Heart left ventricle (tissue), 16 donors: Measurements from ENCODE around the gene SORL1. TPM values are rescaled to one million over a fixed set of nuclear protein-coding genes. Genes with fewer than 3 reads are reported as not detected.

Experiments used
- ATAC-seq, 4 donors: fragments of 200-7000 bp; cut with Tn5 transposase; one replicate each; pipeline ENCODE4 v1.9.1; 2020 to 2022; ENCODE audit warnings: moderate library complexity in 4 of 4, mild to moderate bottlenecking in 3 of 4, moderate number of reproducible peaks in 1 of 4
- DNase-seq, 5 donors: peaks; one replicate each; pipeline ENCODE4 v3.0.0-alpha.2; 2020
- H3K27ac ChIP-seq, 12 donors: fragments of 200-600 bp; sonication (generic) in 4 of 12; one replicate each; pipeline versions ENCODE4 v1.5.0 to v1.8.0; 2016 to 2022; ENCODE audit warnings: mild to moderate bottlenecking in 2 of 12
- H3K27me3 ChIP-seq, 9 donors: fragments of 200-600 bp; sonication (generic) in 2 of 9; one replicate each; pipeline versions ENCODE4 v1.5.1 to v1.8.0; 2016 to 2022; ENCODE audit warnings: mild to moderate bottlenecking in 3 of 9
- H3K36me3 ChIP-seq, 9 donors: fragments of 200-600 bp; sonication (generic) in 2 of 9; one replicate each; pipeline versions ENCODE4 v1.5.0 to v1.8.0; 2018 to 2022; ENCODE audit warnings: mild to moderate bottlenecking in 2 of 9
- H3K4me1 ChIP-seq, 12 donors: fragments of 200-600 bp; sonication (generic) in 4 of 12; one replicate each; pipeline versions ENCODE4 v1.5.0 to v1.8.0; 2016 to 2022; ENCODE audit warnings: mild to moderate bottlenecking in 3 of 12
- H3K4me3 ChIP-seq, 12 donors: fragments of 200-600 bp; sonication (generic) in 4 of 12; one replicate each; pipeline versions ENCODE4 v1.5.0 to v1.8.0; 2017 to 2022; ENCODE audit warnings: mild to moderate bottlenecking in 9 of 12, moderate library complexity in 4 of 12
- H3K9me3 ChIP-seq, 12 donors: fragments of 200-600 bp; sonication (generic) in 4 of 12; one replicate each; pipeline versions ENCODE4 v1.5.0 to v1.8.0; 2016 to 2022; ENCODE audit warnings: mild to moderate bottlenecking in 1 of 12
- POLR2A ChIP-seq, 2 donors: fragments of 450-650 bp; IDR thresholded peaks; one replicate each; pipeline ENCODE4 v1.6.1; 2017; ENCODE audit warnings: antibody characterized with exemption in 2 of 2, mild to moderate bottlenecking in 2 of 2, moderate library complexity in 2 of 2
- WGBS, 4 donors: extraction: QIAGEN DNeasy Blood & Tissue Kit in 2 of 4; methylation state at CpG; one replicate each; pipeline versions ENCODE4 v1.1.5 to v1.1.7; 2013 to 2018; 5-methylcytosine and 5-hydroxymethylcytosine counted together
- intact Hi-C, 10 donors: fragments of 100-400 bp; cut with DNase I; formaldehyde crosslinking; loops; one replicate each; pipeline versions ENCODE4 v1.11.1 to v1.14.2; 2022
- polyA plus RNA-seq, 2 donors: library from polyadenylated mRNA; stranded (reverse); fragments of 200-250 nt; gene quantifications; one replicate each; pipeline ENCODE4 v1.2.3, GENCODE V29; 2013
- total RNA-seq, 9 donors: library from RNA; depleted of rRNA in 2 of 9; stranded (reverse); fragments of >200 nt in 2 of 9; fragmentation: NEBNext Ultra II Directional in 3 of 9; extraction: Animal tissue kit (Norgen Biotek cat#: 25700) in 3 of 9; gene quantifications; one replicate each; pipeline versions ENCODE4 v1.1.0 to v1.2.4, GENCODE V29; 2016 to 2023
- TF ChIP-seq, protein P1 (sequence below), 12 donors: fragments of 200-600 bp; sonication (generic) in 4 of 12; IDR thresholded peaks; one replicate each; pipeline versions ENCODE4 v1.5.0 to v1.8.0; 2018 to 2022; ENCODE audit warnings: antibody characterized with exemption in 12 of 12, mild to moderate bottlenecking in 5 of 12
- donor health status: ischemic (EF 13 %, LVEDD 7.1; RV severe dilation, severe dysfunction).
- donor health status: healthy with polysubstance abuse.
- donor health status: DM: no; HTN: yes; CAD: no.
- donor health status: DM: no; HTN: no; CAD: no.
- donor health status: ischemic (EF 25% LVEDD 6.9; RV normal size, moderate dysfunction).
- donor health status: ischemic (EF 25% LVEDD 5.7; RV mildly dilated, moderate dysfunction).
- donor health status: healthy.
- donor health status: DM: yes; HTN: yes; CAD: no.
- donor health status: ischemic (EF 35%, LVEDD 5.7; RV mildly dilated, moderate dysfunction).
- donor health status: nonischemic (EF 11% LVEDD 7.7; RV severe dilation, severe dysfunction).
- donor health status: DM: yes; HTN: yes; CAD: no.
- donor health status: PGD.
- donor health status: ischemic (EF 29% LVEDD 5.4; RV normal size, mild dysfunction).
- donor health status: nonischemic (EF 23%, LVEDD 6.1; RV moderate dilation, normal function).

The SORL1 gene
- total and polyA plus RNA-seq, 11 donors: 0.72 to 20.5 (median 5.2) TPM

DNA sequence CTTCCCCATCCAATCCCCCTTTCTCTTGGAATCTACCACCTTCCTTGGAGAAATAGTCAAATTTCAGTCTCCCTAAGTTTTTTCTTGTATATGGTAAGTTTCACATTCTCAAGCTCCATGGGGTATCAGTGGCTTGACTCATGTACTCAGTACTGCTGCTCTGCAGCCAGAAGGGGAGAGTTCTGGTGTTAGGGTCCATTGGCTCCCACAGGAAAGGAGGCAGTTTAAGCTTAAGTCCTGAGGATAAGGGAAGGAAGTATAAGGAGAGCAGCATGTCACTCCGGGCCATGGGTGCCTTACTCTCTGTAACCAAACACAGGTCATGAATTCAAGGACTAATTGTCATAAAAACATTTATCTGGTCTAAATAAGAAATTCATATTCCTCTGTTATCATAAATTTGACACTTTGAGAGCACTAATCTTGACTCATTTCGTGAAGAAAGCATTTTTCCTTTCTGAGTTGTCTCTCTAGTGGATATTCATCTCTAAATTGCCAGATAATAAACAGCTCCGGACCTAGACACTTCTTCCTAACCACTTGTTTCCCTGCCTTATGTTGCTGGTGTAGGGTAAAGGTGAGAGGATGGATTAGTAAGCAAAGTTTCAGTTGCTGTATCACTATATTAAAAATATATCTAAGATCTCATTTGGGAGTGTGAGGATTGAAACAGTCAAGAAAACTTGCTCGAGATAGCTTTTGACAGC, 20.1 kb upstream of the SORL1 start:
- no peaks in the 10 kb centered on the region for H3K36me3 ChIP-seq
- WGBS, 4 donors: 78 to 85% (median 82%) methylated on average over 4 of the region's 4 CpGs
- no peak for ATAC-seq
- no peaks in the 10 kb centered on the region for H3K27me3 ChIP-seq
- intact Hi-C loops: no loop called here
- DNase-seq: no peak
- no peak overlapping the region for H3K27ac ChIP-seq
- no peaks in the 10 kb centered on the region for H3K9me3 ChIP-seq
- TF ChIP-seq, protein P1, sequence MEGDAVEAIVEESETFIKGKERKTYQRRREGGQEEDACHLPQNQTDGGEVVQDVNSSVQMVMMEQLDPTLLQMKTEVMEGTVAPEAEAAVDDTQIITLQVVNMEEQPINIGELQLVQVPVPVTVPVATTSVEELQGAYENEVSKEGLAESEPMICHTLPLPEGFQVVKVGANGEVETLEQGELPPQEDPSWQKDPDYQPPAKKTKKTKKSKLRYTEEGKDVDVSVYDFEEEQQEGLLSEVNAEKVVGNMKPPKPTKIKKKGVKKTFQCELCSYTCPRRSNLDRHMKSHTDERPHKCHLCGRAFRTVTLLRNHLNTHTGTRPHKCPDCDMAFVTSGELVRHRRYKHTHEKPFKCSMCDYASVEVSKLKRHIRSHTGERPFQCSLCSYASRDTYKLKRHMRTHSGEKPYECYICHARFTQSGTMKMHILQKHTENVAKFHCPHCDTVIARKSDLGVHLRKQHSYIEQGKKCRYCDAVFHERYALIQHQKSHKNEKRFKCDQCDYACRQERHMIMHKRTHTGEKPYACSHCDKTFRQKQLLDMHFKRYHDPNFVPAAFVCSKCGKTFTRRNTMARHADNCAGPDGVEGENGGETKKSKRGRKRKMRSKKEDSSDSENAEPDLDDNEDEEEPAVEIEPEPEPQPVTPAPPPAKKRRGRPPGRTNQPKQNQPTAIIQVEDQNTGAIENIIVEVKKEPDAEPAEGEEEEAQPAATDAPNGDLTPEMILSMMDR (IDR thresholded peaks at IDR 0.05): no peak
- no peak for TF ChIP-seq POLR2A (IDR thresholded peaks at IDR 0.05)
- H3K4me1 ChIP-seq: peaks cover 0 to 47% (median 0%) of the 10 kb centered on the region in 12 donors
- H3K4me3 ChIP-seq: no peak overlapping the region

DNA sequence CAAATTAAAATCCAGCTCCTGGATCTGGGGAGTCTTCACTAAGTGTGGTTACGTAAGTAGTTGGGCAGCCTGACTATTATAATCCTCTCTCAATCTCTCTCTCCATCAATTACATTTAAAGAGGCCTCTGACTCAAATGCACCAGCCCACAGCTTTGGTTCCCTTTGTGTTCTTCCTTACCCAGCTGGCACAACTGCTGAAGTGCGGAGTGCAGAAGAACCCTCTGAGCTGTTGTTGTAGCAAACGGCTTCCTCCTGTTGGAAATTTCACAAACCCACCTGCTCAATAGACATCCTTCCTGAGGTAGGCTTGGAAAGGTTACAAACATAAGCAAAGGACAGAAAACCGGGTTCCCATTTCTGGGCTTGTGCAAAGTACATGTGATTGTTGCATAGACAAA, 17.0 kb upstream of the SORL1 start:
- no peaks in the 10 kb centered on the region for H3K36me3 ChIP-seq
- 65 to 80% (median 72%) methylated on average over 4 of the region's 4 CpGs for WGBS, 4 donors
- H3K27ac ChIP-seq: no peak overlapping the region
- ATAC-seq (no peak), DNase-seq (no peak)
- H3K4me1 ChIP-seq: peaks cover 0 to 39% (median 0%) of the 10 kb centered on the region in 12 donors
- TF ChIP-seq POLR2A (IDR thresholded peaks at IDR 0.05): no peak
- TF ChIP-seq, protein P1 (IDR thresholded peaks at IDR 0.05): no peak
- H3K9me3 ChIP-seq: no peaks in the 10 kb centered on the region
- intact Hi-C loops: no loop called here
- no peak overlapping the region for H3K4me3 ChIP-seq
- H3K27me3 ChIP-seq: no peaks in the 10 kb centered on the region

DNA sequence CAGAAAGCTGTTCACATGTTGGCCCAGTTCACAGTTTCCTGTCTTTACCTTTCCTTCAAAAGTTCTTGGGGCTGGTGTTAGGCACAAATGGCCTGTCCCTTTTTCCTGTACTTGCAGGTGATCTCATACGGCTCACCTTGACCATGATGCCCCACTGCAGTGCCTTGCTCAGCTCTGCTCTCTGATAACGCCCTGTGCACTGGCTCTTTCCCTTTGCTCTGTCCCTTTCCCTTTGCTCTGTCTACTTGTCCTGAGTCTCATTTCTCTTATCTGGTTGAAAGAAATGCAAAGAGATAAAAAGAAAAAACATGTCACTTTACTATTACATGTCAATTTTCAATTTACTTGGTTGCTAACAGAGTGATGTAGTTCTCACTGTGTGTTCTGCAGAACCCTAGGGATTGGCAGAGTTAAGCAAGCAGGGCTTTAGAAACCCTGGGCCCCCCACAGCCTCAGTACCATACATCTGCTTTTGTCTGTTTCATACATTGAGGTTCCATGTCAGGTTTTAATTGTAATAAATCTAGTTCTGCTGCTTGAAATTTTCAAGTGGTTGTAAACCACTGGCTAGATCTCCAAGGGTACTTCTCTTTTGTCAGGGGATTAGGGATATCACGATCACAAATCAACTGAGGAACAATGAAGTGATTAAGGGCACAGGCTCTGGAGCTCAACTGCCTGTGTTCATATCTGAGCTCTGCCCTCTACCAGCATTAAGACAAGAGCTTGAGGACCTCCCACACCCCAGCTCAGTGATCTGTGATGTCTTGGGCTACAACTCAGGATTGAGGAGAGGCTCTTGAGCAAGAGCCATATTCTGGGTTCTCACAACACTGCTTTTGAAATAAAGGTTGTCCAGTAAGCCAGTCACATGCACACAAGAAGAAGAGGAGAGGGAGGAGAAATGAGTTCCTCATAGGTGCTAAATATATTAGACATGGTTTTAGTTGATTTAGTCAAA, 16.3 kb upstream of the SORL1 start:
- ATAC-seq: peak in 2 of 4 donors; percentile 12 to 74
- WGBS, 4 donors: 85 to 92% (median 88%) methylated on average over 3 of the region's 3 CpGs

More for the DNA sequence above, 16.3 kb upstream of the SORL1 start:
- no peak for TF ChIP-seq POLR2A (IDR thresholded peaks at IDR 0.05)
- TF ChIP-seq, protein P1 (IDR thresholded peaks at IDR 0.05): no peak
- Histone ChIP-seq H3K4me3 (no peak overlapping the region), H3K9me3 (no peaks in the 10 kb centered on the region), H3K27me3 (no peaks in the 10 kb centered on the region), H3K4me1 (peaks cover 0 to 37% (median 0%) of the 10 kb centered on the region in 12 donors), H3K27ac (peak overlapping the region in 1 of 12 donors; percentile 60), H3K36me3 (no peaks in the 10 kb centered on the region)
- DNase-seq: no peak
- intact Hi-C loops: no loop called here
